Tibial nerve (tissue), 4 donors: ENCODE data around the gene RCE1.

Source experiments
- CTCF ChIP-seq, 5 experiments: fragments of 200-600 bp in 3 of 5; fragments of 450-650 bp in 2 of 5; sonication (generic) in 3 of 5; IDR thresholded peaks; one replicate each; pipeline ENCODE4 v1.5.1; 2016 to 2019; ENCODE audit warnings: antibody characterized with exemption in 5 of 5, mild to moderate bottlenecking in 3 of 5, moderate library complexity in 2 of 5
- EP300 ChIP-seq, 2 donors: sonication (generic); formaldehyde crosslinking; IDR thresholded peaks; one replicate each; pipeline ENCODE4 v1.6.1; 2017; ENCODE audit warnings: antibody characterized with exemption in 2 of 2, mild to moderate bottlenecking in 1 of 2
- POLR2A ChIP-seq, 2 donors: fragments of 450-650 bp; IDR thresholded peaks; one replicate each; pipeline ENCODE4 v1.6.1; 2017; ENCODE audit warnings: antibody characterized with exemption in 2 of 2, mild to moderate bottlenecking in 2 of 2, moderate library complexity in 2 of 2

GRCh38 chr11:66881451-66881835, 38.2 kb downstream of the RCE1 start:
- TF ChIP-seq CTCF (IDR thresholded peaks at IDR 0.05) = no peak
- no peak for TF ChIP-seq EP300 (IDR thresholded peaks at IDR 0.05)
- no peak for TF ChIP-seq POLR2A (IDR thresholded peaks at IDR 0.05)
